Thyroid gland (tissue), 4 donors: ENCODE data around the gene ST8SIA4.
A peak's percentile ranks its signal among the peaks of the same experiment; 100 is the strongest.

Experiments used
- POLR2A ChIP-seq, 2 donors: fragments of 450-650 bp; IDR thresholded peaks; one replicate each; pipeline ENCODE4 v1.6.1; 2017; ENCODE audit warnings: antibody characterized with exemption in 2 of 2, mild to moderate bottlenecking in 2 of 2, moderate library complexity in 1 of 2
- TF ChIP-seq, protein P1 (sequence below), 6 experiments: fragments of 200-600 bp in 3 of 6; fragments of 450-650 bp in 3 of 6; sonication (generic) in 3 of 6; IDR thresholded peaks; one replicate each; pipeline ENCODE4 v1.5.1; 2016 to 2019; ENCODE audit warnings: antibody characterized with exemption in 6 of 6, mild to moderate bottlenecking in 2 of 6, inconsistent platforms in 1 of 6, moderate library complexity in 1 of 6

- TF ChIP-seq, protein P1, sequence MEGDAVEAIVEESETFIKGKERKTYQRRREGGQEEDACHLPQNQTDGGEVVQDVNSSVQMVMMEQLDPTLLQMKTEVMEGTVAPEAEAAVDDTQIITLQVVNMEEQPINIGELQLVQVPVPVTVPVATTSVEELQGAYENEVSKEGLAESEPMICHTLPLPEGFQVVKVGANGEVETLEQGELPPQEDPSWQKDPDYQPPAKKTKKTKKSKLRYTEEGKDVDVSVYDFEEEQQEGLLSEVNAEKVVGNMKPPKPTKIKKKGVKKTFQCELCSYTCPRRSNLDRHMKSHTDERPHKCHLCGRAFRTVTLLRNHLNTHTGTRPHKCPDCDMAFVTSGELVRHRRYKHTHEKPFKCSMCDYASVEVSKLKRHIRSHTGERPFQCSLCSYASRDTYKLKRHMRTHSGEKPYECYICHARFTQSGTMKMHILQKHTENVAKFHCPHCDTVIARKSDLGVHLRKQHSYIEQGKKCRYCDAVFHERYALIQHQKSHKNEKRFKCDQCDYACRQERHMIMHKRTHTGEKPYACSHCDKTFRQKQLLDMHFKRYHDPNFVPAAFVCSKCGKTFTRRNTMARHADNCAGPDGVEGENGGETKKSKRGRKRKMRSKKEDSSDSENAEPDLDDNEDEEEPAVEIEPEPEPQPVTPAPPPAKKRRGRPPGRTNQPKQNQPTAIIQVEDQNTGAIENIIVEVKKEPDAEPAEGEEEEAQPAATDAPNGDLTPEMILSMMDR (IDR thresholded peaks at IDR 0.05) = no peak
- TF ChIP-seq POLR2A (IDR thresholded peaks at IDR 0.05) = peak in 1 of 2 donors; percentile 63
Observed at GRCh38 chr5:100903039-100903887, at the start of gene ST8SIA4.
